ENCODE data around the gene CHIA. TPM values are rescaled to one million over a fixed set of nuclear protein-coding genes. Genes with fewer than 3 reads are reported as not detected.

CHIA gene
- total RNA-seq, 6 donors from 2014 or later, result 1.1 to 207 (median 18.9) TPM; not detected in 1

GRCh38 chr1:111272081-111272480 lies 18.6 kb upstream of the CHIA start:
- DNase-seq (no peak), ATAC-seq (ENCODE audit: low FRiP score in 2 of 2) (no peak)
- TF ChIP-seq, protein P1, sequence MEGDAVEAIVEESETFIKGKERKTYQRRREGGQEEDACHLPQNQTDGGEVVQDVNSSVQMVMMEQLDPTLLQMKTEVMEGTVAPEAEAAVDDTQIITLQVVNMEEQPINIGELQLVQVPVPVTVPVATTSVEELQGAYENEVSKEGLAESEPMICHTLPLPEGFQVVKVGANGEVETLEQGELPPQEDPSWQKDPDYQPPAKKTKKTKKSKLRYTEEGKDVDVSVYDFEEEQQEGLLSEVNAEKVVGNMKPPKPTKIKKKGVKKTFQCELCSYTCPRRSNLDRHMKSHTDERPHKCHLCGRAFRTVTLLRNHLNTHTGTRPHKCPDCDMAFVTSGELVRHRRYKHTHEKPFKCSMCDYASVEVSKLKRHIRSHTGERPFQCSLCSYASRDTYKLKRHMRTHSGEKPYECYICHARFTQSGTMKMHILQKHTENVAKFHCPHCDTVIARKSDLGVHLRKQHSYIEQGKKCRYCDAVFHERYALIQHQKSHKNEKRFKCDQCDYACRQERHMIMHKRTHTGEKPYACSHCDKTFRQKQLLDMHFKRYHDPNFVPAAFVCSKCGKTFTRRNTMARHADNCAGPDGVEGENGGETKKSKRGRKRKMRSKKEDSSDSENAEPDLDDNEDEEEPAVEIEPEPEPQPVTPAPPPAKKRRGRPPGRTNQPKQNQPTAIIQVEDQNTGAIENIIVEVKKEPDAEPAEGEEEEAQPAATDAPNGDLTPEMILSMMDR (IDR thresholded peaks at IDR 0.05), result no peak
- no peak for TF ChIP-seq POLR2A (IDR thresholded peaks at IDR 0.05)
- TF ChIP-seq EP300 (IDR thresholded peaks at IDR 0.05), result no peak
- no peak for TF ChIP-seq POLR2AphosphoS5 (IDR thresholded peaks at IDR 0.05)
- H3K4me3 ChIP-seq, result no peak overlapping the region
- H3K27me3 ChIP-seq, result peaks cover 0 to 16% (median 4%) of the 10 kb centered on the region in 4 donors
- no peaks in the 10 kb centered on the region for H3K9me3 ChIP-seq
- no peaks in the 10 kb centered on the region for H3K4me1 ChIP-seq
- no peaks in the 10 kb centered on the region for H3K36me3 ChIP-seq
- 65 to 79% methylated on average over 3 of the region's 3 CpGs for WGBS, 2 donors
- no peak overlapping the region for H3K27ac ChIP-seq

GRCh38 chr1:111274653-111275052 lies 16.0 kb upstream of the CHIA start:
- H3K27ac ChIP-seq, result no peak overlapping the region
- no peaks in the 10 kb centered on the region for H3K36me3 ChIP-seq
- peak in 1 of 2 donors; percentile 54 for ATAC-seq (ENCODE audit: low FRiP score in 2 of 2)
- WGBS, 2 donors, result 77 to 82% methylated on average over 4 of the region's 4 CpGs
- TF ChIP-seq POLR2AphosphoS5 (IDR thresholded peaks at IDR 0.05) (no peak), POLR2A (IDR thresholded peaks at IDR 0.05) (no peak), EP300 (IDR thresholded peaks at IDR 0.05) (no peak)
- TF ChIP-seq, protein P1 (IDR thresholded peaks at IDR 0.05), result no peak
- H3K9me3 ChIP-seq, result no peaks in the 10 kb centered on the region
- H3K4me3 ChIP-seq, result no peak overlapping the region
- peaks cover 0 to 16% (median 4%) of the 10 kb centered on the region in 4 donors for H3K27me3 ChIP-seq
- H3K4me1 ChIP-seq, result no peaks in the 10 kb centered on the region
- no peak for DNase-seq

DNA sequence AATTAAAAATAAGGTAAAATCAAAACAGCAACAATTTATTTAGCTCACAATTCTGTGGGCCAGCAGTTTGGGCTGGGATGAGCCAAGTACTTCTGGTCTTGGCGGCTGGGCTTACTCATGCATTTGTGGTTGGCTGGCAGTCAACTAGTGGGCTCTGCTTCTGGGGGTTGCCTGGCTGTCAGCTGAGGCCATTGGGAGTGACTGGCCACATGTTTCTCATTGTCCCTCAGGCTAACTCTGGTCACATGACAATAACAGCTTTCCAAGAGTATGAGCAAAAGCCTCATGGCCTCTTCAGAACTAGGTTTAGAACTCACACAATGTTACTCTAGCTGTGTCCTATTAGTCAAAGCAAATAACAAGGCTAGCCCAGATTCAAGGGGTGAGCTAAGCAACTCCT lies 15.6 kb upstream of the CHIA start:
- Histone ChIP-seq H3K9me3 (no peaks in the 10 kb centered on the region), H3K27ac (no peak overlapping the region), H3K4me3 (no peak overlapping the region), H3K4me1 (no peaks in the 10 kb centered on the region), H3K27me3 (peaks cover 0 to 15% (median 4%) of the 10 kb centered on the region in 4 donors), H3K36me3 (no peaks in the 10 kb centered on the region)
- 50 to 68% methylated on average over 1 of the region's 1 CpG for WGBS, 2 donors
- DNase-seq (peak in 1 of 2 donors; percentile 51), ATAC-seq (ENCODE audit: low FRiP score in 2 of 2) (peak; percentile 74 to 89)
- TF ChIP-seq EP300 (IDR thresholded peaks at IDR 0.05) (peak in 1 of 4 donors; percentile 31), POLR2A (IDR thresholded peaks at IDR 0.05) (no peak), POLR2AphosphoS5 (IDR thresholded peaks at IDR 0.05) (peak in 1 of 2 donors; percentile 8)

DNA sequence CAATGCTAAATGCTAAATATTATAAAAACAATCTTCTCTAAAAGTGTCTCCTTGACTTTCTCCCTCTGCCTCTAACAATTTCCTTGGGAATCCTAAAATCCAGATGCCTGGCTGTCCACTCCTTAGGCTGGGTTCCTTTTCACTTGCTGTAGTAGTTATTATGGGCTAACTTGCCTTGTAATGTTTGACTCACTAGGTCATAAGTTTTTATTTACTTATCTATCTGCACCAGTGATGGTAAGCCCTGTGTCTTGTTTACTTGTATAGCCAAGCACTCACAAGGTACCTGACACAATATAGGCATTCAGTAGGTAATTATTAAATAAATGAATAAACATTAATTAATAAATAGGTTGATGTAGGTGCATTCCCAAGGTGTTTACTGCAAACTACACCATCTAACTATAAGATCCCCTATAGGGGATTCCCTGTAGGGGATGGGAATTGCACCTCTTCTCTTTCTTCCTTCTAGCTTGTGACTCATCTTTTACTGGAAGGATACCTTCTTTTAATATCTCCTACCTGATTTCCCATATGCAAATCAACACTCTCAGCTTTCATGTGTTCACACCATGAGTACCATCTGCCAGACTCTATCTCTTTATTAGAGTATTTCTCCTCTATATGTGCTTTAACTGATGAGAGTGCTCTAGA lies 14.7 kb upstream of the CHIA start:
- Histone ChIP-seq H3K27ac (no peak overlapping the region), H3K27me3 (peaks cover 0 to 7% (median 2%) of the 10 kb centered on the region in 4 donors), H3K9me3 (no peaks in the 10 kb centered on the region), H3K36me3 (no peaks in the 10 kb centered on the region), H3K4me3 (no peak overlapping the region), H3K4me1 (no peaks in the 10 kb centered on the region)
- TF ChIP-seq POLR2A (IDR thresholded peaks at IDR 0.05) (no peak), POLR2AphosphoS5 (IDR thresholded peaks at IDR 0.05) (no peak), EP300 (IDR thresholded peaks at IDR 0.05) (no peak)
- TF ChIP-seq, protein P1 (IDR thresholded peaks at IDR 0.05), result no peak
- no peak for DNase-seq
- no peak for ATAC-seq (ENCODE audit: low FRiP score in 2 of 2)

DNA sequence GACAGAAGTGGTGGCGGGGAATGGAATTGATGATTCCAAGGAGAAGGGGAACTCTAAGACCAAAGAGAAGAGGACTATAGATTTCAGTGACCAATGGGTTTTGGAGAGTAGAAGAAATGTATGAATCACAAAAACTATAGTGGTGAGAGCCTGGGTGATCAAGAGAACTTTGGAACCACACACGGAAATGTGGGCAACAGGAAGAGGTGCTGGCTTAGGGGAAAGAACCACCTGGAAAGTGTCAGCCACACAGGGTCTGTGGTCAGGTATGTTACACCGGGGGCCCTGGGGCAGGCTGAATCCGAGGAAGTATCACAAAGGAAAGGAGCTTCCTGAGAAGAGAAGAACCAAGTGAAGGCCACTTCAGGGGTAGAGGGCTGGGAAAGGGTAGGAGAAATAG lies 11.5 kb upstream of the CHIA start:
- Histone ChIP-seq H3K27ac (no peak overlapping the region), H3K27me3 (no peaks in the 10 kb centered on the region), H3K4me3 (no peak overlapping the region), H3K4me1 (no peaks in the 10 kb centered on the region), H3K36me3 (no peaks in the 10 kb centered on the region), H3K9me3 (no peaks in the 10 kb centered on the region)
- DNase-seq (no peak), ATAC-seq (ENCODE audit: low FRiP score in 2 of 2) (no peak)
- WGBS, 2 donors, result 82 to 85% methylated on average over 4 of the region's 4 CpGs
- TF ChIP-seq POLR2AphosphoS5 (IDR thresholded peaks at IDR 0.05), result no peak
- TF ChIP-seq, protein P1 (IDR thresholded peaks at IDR 0.05), result no peak
- TF ChIP-seq EP300 (IDR thresholded peaks at IDR 0.05), result no peak
- no peak for TF ChIP-seq POLR2A (IDR thresholded peaks at IDR 0.05)
